ENCODE measurements around the gene GNPTG.

Gene GNPTG

DNA sequence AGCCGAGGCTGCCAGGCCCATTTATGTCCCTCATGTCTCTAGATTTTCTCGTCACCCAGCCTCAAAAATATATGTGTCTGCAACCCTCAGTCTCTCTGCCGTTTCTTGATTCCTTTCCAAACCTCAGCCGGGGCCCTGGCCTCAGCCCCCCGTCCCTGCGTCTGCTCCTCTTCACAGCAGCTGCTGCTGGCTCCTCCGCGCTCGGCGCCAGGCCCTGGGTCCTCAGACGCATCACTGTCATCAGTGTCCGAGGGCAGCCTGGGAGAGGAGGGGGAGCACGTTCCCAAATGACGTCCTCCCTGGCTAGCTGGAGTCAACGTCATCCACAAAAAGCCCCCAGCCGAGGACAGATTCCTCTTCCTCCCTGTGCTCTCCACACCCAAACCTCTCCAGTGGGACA is 2.4 kb upstream of the GNPTG start:
- DNase-seq = no peak

DNA sequence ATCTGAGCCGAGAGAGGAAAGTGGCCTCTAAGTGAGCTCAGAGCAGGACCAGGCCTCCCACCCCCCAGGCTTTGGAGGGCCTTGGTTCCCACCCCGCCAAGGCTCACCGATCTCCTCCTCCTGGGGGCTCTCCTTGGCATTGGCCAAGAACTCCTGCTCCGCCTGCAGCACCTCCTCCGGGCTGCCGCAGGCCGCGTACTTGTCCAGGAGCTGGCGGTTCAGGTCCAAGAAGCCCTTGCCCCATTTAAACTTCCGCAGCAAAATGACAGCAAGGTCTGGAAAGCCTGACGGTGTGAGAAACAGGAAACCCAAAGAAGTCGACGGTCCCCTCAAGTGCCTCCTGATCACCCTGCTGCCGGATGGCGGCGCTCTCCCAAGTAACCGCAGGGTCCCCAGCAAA is 1.8 kb upstream of the GNPTG start:
- DNase-seq = no peak

DNA sequence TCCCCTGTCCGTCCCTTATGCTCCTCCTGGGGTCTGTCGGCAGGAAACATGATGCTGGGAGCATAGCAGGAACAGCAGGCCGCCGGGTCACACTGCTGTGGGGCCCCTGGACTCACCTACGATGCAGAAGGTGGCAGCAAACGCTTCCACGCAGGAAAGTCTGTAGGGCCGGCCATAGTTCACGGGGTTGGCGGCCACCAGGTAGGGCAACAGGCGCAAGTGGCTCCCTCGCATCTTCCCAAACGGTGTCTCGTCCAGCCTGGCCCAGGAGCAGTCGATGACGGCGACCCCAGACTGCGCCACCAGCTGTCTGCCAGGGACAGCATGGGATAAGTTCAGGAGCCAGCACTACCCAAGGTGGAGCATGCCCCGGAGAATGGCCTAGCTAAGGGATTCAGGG is 1.0 kb upstream of the GNPTG start:
- DNase-seq = no peak

DNA sequence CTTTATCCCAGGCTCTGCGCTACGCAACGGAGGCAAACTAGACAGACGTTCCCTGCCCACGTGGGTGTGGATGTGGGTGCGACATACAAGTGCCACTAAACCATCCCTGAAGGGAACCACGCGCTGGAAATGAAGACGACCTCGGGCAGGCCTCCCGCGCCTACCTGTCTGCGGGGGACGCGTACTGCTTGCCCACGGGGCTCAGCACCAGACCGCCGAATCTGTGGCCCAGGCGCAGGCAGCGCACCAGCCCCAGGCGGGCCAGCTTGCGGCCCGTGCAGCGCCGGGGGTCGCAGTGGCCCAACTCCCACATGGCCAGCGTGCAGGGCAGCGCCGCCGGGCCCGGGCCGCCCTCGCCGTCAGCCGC is 533 bp upstream of the GNPTG start:
- no peak for DNase-seq

DNA sequence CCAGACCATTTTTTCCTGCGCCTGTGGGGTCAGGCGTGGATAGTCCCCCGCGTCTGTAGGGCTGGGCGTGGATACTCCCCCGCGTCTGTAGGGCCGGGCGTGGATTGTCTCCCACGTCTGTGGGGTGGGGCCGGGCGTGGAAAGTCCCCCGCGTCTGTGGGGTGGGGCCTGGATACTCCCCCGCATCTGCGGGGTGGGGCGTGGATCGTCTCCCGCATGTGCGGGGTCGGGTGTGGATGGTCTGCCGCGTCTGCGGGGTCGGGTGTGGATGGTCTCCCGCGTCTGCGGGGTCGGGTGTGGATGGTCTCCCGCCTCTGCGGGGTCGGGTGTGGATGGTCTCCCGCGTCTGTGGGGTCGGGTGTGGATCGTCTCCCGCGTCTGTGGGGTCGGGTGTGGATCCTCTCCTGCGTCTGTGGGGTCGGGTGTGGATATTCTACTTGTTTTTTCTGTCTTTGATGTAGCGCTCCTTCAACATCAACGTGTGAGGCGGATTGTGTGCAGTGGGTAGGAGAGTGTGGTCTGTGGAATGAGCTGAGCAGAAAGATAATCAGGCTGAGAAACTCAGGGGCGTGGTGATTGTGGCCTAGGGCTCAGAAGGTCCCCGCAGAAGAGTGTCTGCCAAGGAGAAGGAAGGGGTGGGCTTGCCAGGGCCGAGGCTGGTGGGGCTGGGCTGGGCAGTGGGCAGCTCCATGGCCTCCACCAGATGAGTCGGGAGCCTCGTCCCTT is 3.2 kb downstream of the GNPTG start:
- DNase-seq = no peak

DNA sequence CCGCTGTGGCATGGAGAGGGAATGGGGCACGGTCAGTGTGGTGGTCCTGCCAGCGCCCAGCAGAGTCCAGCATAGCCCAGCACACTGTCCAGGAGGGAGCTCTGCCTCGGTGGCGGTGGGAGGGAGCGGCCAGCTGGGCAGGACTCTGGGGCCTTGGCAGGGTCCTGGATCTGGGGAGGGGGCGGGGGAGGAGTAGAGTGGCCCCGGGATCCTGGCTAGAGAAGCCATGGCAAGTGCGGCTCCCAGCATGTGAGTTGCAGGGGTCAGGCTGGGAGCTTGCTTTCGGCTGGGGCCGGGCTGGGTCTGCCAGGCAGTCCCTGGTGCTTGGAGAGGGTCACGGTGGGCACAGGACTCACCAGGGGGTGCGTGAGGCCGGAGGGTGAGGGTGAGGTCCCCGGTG is 3.9 kb downstream of the GNPTG start:
- DNase-seq = no peak

DNA sequence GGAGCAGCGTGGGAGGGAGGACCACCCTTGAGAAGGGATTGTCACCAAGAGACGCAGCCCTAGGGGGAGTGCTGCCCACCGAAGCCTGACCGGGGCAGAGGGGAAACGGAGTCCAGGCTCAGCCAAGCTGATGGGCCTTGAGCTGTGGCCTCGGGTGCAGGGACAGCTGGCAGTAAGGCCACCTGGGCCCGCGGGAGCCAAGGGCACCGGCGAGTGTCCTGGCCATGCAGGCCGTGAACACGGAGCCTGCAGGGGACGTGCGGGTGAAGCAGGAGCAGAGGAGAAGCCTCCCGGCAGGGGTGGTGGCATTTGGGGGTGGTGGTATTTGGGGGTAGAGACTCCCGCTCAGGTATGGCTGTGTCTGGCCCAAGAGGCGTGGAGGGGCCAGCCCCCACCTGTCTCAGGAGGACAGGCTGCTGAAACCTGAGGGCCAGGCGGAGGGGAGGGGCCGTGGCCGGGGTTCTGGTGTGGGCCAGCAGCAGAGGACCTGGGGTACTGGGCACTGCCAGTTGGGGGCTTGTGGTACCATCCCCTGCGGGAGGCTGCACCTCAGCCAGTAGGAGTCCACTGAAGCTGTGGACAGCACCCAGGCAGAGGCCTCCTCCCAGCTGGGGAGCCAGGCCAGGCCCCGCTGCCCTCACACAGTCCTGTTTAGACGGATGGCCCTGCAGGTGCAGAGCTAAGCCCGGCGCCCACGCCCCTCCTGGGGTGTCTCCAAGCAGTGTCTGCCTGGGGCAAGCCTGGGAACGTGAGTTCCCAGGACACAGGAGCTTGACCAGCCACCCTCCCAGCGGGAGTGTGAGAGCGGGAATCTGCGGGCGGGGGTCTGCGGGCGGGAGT is 4.5 kb downstream of the GNPTG start:
- DNase-seq = no peak

DNA sequence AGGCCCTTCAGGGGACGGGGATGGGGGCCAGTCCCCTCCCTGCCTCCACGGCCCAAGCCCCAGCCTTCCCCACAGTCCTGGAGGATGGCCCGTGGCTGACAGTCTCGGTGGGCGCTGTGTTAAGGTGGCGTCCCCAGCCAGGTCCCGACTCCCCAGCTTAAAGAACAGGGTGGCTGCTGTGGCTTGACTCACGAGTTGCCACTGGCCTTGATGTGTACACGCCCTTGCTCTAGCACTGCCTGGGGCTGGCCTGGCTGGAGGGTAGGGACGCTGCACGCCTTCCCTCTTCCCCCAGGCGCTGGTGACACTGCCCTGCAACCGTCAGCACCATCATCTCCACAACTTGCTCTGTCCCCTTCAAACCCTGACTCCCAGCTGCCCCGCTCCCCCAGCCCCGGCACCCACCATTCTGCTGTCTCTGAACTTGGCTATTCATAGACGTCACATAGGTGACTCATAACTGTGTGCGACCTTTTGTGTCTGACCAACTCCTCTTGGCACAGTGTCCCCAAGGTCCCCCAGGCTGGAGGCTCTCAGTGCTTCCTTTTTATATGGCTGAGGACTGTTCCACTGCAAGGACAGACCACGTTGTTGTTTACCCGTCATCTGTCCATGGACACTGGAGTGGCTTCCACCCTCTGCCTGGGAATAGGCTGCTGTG is 6.3 kb downstream of the GNPTG start:
- DNase-seq = no peak

DNA sequence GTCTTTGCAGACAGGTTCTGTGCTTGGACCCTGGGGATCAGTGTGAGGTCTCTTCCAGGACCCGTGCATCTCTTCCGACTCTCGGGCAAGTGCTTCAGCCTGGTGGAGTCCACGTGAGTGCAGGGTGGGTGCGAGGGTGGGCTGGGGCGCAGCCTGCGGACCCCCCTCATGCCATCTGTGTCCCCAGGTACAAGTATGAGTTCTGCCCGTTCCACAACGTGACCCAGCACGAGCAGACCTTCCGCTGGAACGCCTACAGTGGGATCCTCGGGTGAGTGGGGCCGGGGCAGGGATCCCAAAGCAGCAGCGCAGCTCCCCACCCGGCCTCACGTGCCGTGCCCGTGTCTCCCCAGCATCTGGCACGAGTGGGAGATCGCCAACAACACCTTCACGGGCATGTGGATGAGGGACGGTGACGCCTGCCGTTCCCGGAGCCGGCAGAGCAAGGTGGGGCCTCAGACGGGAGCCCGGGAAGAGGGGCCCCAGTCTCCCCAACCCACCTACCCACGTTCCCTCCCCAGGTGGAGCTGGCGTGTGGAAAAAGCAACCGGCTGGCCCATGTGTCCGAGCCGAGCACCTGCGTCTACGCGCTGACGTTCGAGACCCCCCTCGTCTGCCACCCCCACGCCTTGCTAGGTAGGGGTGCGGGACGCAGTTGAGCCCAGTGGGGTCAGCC is 10.1 kb downstream of the GNPTG start:
- DNase-seq = no peak

DNA sequence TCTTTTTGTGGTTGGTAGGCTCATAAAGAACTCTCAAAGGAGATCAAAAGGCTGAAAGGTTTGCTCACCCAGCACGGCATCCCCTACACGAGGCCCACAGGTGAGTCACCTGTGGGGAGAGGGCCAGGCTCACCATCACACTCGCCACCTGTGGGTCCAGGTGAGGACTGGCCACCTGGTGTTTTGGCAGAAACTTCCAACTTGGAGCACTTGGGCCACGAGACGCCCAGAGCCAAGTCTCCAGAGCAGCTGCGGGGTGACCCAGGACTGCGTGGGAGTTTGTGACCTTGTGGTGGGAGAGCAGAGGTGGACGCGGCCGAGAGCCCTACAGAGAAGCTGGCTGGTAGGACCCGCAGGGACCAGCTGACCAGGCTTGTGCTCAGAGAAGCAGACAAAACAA is 11.1 kb downstream of the GNPTG start:
- DNase-seq = no peak

DNA sequence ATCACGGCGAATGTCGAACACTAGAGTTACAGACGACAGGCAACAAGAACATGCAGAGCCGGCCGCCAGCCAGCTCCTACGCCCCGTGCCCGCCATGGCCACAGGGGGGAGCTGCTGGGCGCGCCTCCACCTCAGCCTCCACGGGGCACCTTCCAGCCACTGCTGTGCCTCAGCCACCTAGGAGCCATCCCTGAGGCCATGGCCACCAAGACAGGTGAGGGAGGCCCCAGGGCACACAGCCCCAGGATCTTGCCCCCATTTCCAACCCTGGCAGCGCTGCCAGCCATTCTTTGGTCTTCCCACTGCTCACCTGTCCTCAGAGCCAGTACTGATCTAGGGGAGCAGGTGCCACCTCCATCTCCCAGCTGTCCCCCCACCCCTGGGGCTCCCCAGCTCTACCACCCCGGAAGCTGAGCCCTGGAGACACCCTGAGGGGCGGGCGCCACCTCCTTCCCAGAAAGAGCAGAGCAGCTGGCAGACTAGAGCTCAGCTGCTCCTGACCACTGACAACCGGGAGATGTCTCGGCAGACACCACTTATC is 11.8 kb downstream of the GNPTG start:
- DNase-seq = no peak

DNA sequence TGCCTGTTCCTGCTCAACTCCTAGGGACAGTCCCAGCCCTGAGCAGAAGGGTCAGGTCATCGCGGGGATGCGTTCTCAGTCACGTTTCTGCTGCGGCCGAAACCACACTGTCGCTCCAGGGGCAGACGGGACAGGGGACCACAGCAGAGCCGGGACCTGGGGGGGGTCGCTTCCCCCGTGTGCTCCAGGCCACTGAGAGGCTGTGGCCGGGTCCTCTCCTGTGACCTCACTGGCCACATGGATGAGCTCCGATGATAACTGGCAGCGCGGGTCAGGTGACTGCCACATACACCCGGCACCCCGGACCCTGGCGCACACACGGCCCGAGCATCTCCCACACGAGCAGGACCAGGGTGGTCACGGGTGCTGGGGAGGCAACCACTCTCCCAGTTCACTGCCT is 12.8 kb downstream of the GNPTG start:
- no peak for DNase-seq

DNA sequence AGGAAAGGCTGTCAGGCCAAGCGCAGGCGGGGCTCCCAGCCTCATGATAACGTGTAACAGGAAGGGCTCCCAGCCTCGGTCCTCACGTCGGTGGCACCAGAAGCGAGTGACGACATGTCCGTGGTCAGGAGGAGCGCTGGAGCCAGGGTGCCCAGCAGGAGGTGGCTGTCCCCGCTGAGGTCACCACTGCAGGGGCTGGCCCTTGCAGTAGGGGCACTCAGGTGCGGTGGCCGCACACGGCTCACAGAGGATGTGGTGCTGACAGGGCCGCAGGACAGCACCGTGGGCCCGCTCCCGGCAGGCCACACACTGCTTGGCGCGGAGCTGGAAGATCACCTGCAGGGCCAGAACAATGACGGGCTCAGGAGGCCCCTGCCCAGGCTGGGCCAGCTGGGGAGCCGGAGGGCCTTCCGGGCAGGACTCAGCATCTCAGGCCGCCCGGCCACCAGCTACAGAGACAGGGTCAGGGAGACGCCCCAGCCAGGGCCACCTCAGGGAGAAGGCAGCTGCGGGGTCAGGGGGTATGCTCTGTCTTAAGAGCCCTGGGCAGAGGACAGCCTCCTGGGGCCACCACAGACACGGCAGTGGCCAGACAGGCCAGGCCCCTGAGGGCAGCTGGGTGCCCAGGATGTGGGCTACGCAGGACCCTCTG is 14.5 kb downstream of the GNPTG start:
- DNase-seq = no peak

DNA sequence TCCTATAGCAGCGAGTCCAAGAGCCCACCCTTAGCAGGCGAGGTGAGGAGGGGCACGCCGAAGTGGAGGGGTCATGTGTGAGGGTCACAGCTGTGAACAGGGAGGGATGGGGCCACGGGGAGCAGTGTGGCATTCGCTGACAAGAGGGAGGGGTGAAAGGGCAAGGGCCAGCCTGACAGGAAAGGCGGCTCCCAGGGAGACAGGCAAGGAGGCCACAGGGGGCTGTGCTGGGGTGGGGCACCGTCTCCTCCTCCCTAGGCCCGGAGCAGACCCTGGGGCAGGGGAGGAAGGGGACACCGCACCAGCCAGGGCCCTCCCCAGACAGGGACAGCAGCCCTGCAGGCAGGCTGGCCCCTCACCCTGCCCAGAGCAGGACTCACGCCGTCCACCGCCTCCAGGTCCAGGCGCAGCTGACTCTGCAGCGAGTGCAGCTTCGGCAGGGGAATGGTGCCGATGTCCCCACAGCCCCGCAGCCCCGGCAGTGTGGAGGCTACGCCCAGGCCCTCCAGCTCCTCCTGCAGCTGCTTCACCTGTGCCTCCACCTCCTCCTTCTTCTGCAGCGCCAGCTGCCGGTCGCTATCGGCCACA is 15.1 kb downstream of the GNPTG start:
- peak; percentile 10 for DNase-seq

DNA sequence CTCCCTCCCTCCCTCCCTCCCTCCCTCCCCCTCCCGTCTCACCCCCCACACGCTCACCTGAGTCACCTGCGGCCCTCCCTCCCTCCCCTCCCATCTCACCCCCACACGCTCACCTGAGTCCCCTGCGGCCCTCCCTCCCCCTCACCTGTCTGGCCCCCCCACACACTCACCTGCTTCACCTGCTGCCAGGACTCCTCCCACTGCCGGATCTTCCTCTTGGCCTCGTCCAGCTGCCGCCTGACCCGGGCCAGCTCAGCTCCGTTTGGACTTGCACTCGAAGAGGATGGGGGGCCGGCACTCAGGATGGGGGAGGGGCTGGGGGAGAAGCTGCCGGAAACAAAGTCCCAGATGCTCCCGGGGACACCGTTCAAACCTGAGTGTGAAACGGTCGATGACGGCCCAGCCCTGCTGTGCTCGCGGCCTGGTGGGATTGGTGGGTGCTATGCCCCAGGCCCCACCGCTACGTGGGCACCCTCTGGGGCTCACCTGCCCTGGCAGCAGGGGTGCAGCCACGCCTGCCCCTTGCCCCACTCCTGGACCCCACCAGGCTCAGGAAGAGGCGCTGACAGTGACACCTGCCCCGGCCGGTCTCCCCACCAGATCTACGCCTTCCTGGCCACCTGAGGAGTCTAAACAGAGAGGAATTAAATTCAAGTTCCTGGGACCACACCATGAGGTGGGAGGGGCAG is 15.9 kb downstream of the GNPTG start:
- no peak for DNase-seq

DNA sequence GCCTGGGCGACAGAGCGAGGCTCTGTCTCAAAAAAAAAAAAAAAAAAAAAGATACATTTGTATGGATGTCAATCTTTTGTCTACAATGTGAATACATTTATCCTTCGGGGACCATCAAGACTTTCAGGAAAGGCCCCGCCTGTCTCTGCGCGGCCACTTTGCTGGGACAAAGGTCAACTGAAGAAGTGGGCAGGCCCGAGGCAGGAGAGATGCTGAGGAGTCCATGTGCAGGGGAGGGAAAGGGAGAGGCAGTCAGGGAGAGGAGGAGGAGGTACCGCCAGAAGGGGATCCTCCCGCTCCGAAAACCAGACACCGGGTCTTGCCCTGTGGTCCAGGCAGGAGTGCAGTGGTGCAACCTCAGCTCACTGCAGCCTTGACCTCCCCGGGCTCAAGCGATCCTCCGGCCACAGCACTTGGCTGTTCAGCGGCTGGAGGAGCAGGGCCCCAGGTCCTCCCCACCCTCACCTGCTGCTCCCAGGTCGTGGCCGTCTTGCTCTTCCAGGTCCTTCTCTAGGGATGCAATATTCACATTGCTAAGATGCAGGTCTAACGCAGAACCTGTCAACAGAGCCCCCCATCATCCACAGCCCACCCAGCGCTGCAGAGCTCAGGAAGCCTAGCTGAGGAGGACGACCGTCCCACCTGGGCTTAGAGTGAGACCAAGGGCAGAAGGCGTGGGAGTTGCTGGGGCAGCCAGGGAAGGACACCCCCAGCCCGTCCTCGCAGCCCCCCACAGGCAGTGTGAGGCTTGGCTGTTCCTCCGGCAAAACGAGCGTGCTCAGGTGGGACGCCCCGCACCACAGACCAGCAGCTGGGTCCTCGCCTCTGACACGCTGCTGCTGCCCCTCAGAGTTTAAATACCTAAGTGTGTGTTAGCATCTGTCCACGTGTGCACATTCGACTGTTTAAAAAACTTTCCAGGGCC is 19.6 kb downstream of the GNPTG start:
- DNase-seq = no peak

DNA sequence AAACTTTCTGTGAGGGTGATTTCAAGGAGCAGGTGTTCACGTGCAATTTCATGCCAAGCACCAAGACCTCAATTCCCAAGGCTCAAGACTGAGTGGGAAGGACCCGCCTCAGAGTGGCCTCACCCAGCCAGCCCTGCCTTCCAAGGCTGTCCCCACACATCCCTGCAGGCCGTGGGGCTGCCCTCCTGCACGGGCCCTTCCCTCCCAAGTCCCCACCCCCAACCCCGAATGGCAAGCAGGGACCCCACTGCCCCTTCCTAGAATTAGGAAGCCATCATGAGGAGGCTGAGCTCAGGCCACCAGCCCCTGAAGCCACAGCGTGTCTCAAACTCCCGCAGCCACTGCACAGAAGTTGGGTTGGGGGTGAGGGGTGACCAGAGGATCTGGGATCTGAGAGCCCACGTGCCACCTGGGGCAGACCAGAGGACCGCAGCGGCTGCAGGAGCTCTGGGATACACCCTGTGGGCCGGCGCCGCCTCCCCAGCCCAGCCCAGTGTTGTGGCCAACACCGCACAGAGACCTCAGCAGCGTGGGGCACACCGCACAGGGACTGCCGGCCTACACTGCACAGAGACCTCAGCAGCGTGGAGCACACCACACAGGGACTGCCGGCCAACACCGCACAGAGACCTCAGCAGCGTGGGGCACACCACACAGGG is 20.7 kb downstream of the GNPTG start:
- DNase-seq = no peak

DNA sequence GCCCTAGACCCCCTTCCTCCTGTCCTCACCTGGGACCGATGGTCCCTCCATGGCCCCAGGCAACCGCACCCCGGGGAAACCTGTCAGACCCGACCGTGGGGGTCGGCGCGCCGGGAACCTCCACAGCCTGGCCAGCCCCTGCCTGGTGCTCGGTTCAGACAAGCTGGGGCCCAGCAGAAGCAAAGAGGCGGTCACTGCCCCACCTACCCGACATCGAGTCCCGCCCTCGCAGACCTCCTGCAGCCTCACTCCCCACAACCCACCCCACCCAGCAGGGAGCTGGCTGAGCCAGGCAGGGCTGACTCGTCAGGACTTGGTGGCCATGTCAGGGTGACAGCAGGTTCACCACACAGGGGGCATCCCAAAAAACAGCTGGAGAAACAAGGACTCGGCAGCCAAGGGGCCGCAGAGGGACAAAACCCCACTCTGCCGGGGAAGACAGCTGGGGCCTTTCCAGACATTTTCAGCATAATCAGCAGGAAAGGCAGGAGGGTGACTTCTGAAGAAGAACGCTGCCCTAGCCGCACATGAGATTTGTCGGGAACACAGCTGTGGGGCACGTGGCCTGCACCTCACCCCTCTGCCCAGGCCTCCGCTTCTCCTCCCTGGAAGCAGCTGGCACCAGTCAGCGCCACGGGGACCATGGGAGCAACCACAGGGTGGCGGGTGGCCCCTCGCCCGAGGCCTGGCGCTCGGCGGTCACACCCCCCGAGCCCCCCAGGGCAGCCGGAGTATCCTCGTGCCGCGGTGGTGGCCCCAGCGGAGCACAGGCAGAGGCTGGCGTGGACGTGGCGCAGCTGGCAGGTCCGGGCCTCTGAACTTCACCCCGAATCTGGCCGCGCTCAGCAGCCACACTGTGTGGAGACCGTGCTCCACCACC is 22.9 kb downstream of the GNPTG start:
- DNase-seq = no peak

DNA sequence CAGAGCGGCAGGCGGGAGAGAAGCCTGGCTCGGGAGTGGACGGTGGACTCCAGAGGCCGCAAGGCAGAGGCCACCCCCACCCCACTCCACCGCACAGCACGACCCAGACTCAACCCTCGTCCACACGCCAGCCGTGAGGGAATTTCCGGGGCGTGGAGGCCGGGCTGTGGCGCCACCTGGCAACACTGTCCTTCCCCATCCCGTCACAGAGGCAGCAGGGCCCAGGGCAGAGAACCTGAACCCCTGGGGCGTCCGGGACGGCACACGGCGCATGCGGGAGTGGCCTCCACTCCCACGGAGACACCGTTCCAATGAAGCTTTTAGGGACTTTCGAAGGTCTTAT is 23.5 kb downstream of the GNPTG start:
- DNase-seq = no peak
